HepG2 (cell line): ENCODE results near the gene APLP1. TPM values are rescaled to one million over a fixed set of nuclear protein-coding genes. Genes with fewer than 3 reads are reported as not detected.
A peak's percentile ranks its signal among the peaks of the same experiment; 100 is the strongest.

Source experiments
- ATAC-seq: fragments of 200-7000 bp; cut with Tn5 transposase; 3 replicates; pipeline ENCODE4 v1.9.1; 2020; ENCODE audit warnings: mild to moderate bottlenecking, moderate library complexity
- BruUV-seq: library from RNA; stranded (reverse); fragments of 400-500 nt; replicated peaks from 2 replicates; lab custom pipeline; 2021; lab: Mats Ljungman, UMichigan
- CTCF ChIA-PET: fragments of 300-600 bp; formaldehyde crosslinking; extraction: SDS; loops from one replicate; lab custom pipeline; 2021; ENCODE audit warnings: low total read pairs, inconsistent platforms, low intra/inter-chr PET ratio; lab: Yijun Ruan, JAX
- POLR2A ChIA-PET: fragments of 350-600 bp; sonication (Branson Sonifier 250); formaldehyde crosslinking; loops from one replicate; lab custom pipeline; 2020; ENCODE audit warnings: antibody characterized with exemption, inconsistent platforms; lab: Yijun Ruan, JAX
- DNase-seq: peaks from one replicate; pipeline ENCODE4 v3.0.0-alpha.2; 2015; ENCODE audit warnings: low spot score
- FAIRE-seq: peaks from 3 replicates; lab custom pipeline; 2011; peaks lifted over from hg19 to GRCh38; lab: Jason Lieb, UNC
- H2AFZ ChIP-seq: one replicate; pipeline ENCODE4 v1.6.1; 2011; ENCODE audit warnings: low read length, inconsistent platforms
- H3K27ac ChIP-seq: fragments of 300-600 bp; 3 replicates; pipeline ENCODE4 v1.8.0; 2011; ENCODE audit warnings: mixed run types, mild to moderate bottlenecking, mixed read lengths, low read length, inconsistent platforms; ENCODE audit not compliant: insufficient read depth; ENCODE audit errors: extremely low read length
- H3K27me3 ChIP-seq, 2 experiments: fragments of 200-600 bp in 1 of 2; 2 replicates in 1 of 2; 3 replicates in 1 of 2; pipeline versions ENCODE4 v1.6.0 to v1.8.0; 2011; ENCODE audit warnings: low read length in 2 of 2, mild to moderate bottlenecking in 2 of 2, moderate library complexity in 2 of 2, inconsistent platforms in 1 of 2; ENCODE audit not compliant: insufficient read depth in 2 of 2, control insufficient read depth in 1 of 2
- H3K36me3 ChIP-seq, 2 experiments: fragments of 200-600 bp in 1 of 2; replicated peaks in 1 of 2; 2 replicates in 1 of 2; 3 replicates in 1 of 2; pipeline versions ENCODE4 v1.5.1 to v1.8.0; 2011; ENCODE audit warnings: low read length in 2 of 2, inconsistent platforms in 1 of 2; ENCODE audit not compliant: insufficient read depth in 2 of 2, control insufficient read depth in 1 of 2
- H3K4me1 ChIP-seq: 2 replicates; pipeline ENCODE4 v1.5.1; 2012; ENCODE audit warnings: low read length, inconsistent platforms; ENCODE audit not compliant: insufficient read depth
- H3K4me2 ChIP-seq: 2 replicates; pipeline ENCODE4 v1.6.0; 2011; ENCODE audit warnings: low read depth, low read length, inconsistent platforms
- H3K4me3 ChIP-seq, 3 experiments: fragments of 200-600 bp in 1 of 3; sonication (generic), shearing (Covaris generic) in 1 of 3; replicated peaks in 1 of 3; 2 replicates each; pipeline ENCODE4 v1.5.1; 2011 to 2016; ENCODE audit warnings: low read length in 3 of 3, inconsistent platforms in 2 of 3, low read depth in 2 of 3, mild to moderate bottlenecking in 2 of 3, control low read depth in 1 of 3, mixed read lengths in 1 of 3; ENCODE audit not compliant: insufficient read depth in 1 of 3
- H3K79me2 ChIP-seq: one replicate; pipeline ENCODE4 v1.6.1; 2011; ENCODE audit warnings: low read length, inconsistent platforms; ENCODE audit not compliant: insufficient read depth
- H3K9ac ChIP-seq: 2 replicates; pipeline ENCODE4 v1.6.0; 2011; ENCODE audit warnings: mild to moderate bottlenecking, low read depth, low read length, inconsistent platforms; ENCODE audit not compliant: insufficient read depth
- H3K9me3 ChIP-seq: 2 replicates; pipeline ENCODE4 v1.5.1; 2012; ENCODE audit warnings: mild to moderate bottlenecking, low read length
- H4K20me1 ChIP-seq: 2 replicates; pipeline ENCODE4 v1.6.0; 2011; ENCODE audit warnings: inconsistent platforms, mild to moderate bottlenecking, low read length, moderate library complexity; ENCODE audit not compliant: insufficient read depth
- BORCS8-MEF2B ChIP-seq: sonication (generic); formaldehyde crosslinking; IDR thresholded peaks from 2 replicates; pipeline ENCODE4 v1.8.0; 2022; ENCODE audit warnings: mild to moderate bottlenecking, missing genetic modification reagents
- FOXP4 ChIP-seq: sonication (generic); formaldehyde crosslinking; IDR thresholded peaks from 2 replicates; pipeline ENCODE4 v1.4.0; 2020; ENCODE audit warnings: missing genetic modification reagents
- JUNB ChIP-seq: sonication (generic); formaldehyde crosslinking; IDR thresholded peaks from 2 replicates; pipeline ENCODE4 v1.8.0; 2022; ENCODE audit warnings: missing genetic modification reagents, mild to moderate bottlenecking, borderline replicate concordance
- MEIS2 ChIP-seq: sonication (generic); formaldehyde crosslinking; IDR thresholded peaks from 2 replicates; pipeline ENCODE4 v1.9.0; 2021; ENCODE audit warnings: mild to moderate bottlenecking, missing genetic modification reagents
- MIER2 ChIP-seq: IDR thresholded peaks from 2 replicates; pipeline ENCODE4 v1.6.1; 2016; ENCODE audit warnings: missing biosample characterization, missing genetic modification reagents
- NFYB ChIP-seq: sonication (generic); formaldehyde crosslinking; IDR thresholded peaks from 2 replicates; pipeline ENCODE4 v1.4.0; 2020; ENCODE audit warnings: missing genetic modification reagents
- PHF20 ChIP-seq: sonication (generic); formaldehyde crosslinking; IDR thresholded peaks from 2 replicates; pipeline ENCODE4 v1.5.0; 2020; ENCODE audit warnings: mild to moderate bottlenecking, missing genetic modification reagents
- REL ChIP-seq: sonication (generic); formaldehyde crosslinking; conservative IDR thresholded peaks from 2 replicates; pipeline ENCODE4 v1.8.0; 2022; ENCODE audit warnings: mild to moderate bottlenecking, missing genetic modification reagents, moderate library complexity
- U2AF2 ChIP-seq: fragments of 200-400 bp; formaldehyde crosslinking; IDR thresholded peaks from 2 replicates; pipeline ENCODE4 v1.6.1; 2017; ENCODE audit warnings: low read depth, mild to moderate bottlenecking, low read length
- ZBTB10 ChIP-seq: sonication (generic); formaldehyde crosslinking; IDR thresholded peaks from 2 replicates; pipeline ENCODE4 v1.4.0; 2020; ENCODE audit warnings: missing genetic modification reagents, borderline replicate concordance
- ZIK1 ChIP-seq: sonication (generic); formaldehyde crosslinking; IDR thresholded peaks from 2 replicates; pipeline ENCODE4 v1.5.0; 2020; ENCODE audit warnings: mild to moderate bottlenecking, low read depth, missing genetic modification reagents, borderline replicate concordance
- ZNF12 ChIP-seq: sonication (generic); formaldehyde crosslinking; IDR thresholded peaks from 2 replicates; pipeline ENCODE4 v1.5.0; 2020; ENCODE audit warnings: missing genetic modification reagents
- ZNF432 ChIP-seq: sonication (generic); formaldehyde crosslinking; IDR thresholded peaks from 2 replicates; pipeline ENCODE4 v1.5.0; 2020; ENCODE audit warnings: missing genetic modification reagents, mild to moderate bottlenecking, borderline replicate concordance
- ZNF549 ChIP-seq: sonication (generic); formaldehyde crosslinking; IDR thresholded peaks from 2 replicates; pipeline ENCODE4 v1.5.0; 2020; ENCODE audit warnings: missing genetic modification reagents
- ZNF660 ChIP-seq: sonication (generic); formaldehyde crosslinking; IDR thresholded peaks from 2 replicates; pipeline ENCODE4 v1.5.1; 2020; ENCODE audit warnings: mild to moderate bottlenecking, low read depth, missing genetic modification reagents, borderline replicate concordance
- WGBS: methylation state at CpG from one replicate; pipeline ENCODE4 v1.1.6; 2017; ENCODE audit warnings: low lambda C conversion rate; 5-methylcytosine and 5-hydroxymethylcytosine counted together
- in situ Hi-C: cut with HindIII; loops from 2 replicates; pipeline ENCODE4 v1.10.0; 2017; ENCODE audit warnings: low pct_unique_long_range_greater_than_20kb; ENCODE audit not compliant: extremely low pct_ligation_motif_present
- intact Hi-C: fragments of 100-400 bp; cut with micrococcal nuclease; formaldehyde crosslinking; loops from one replicate; pipeline ENCODE4 v1.10.0; 2022; ENCODE audit not compliant: unreplicated experiment
- polyA plus RNA-seq, 8 experiments: library from polyadenylated mRNA; depleted of rRNA in 3 of 8; stranded (reverse) in 7 of 8; unstranded in 1 of 8; fragments of >200 nt; fragmentation: Illumina TruSeq in 4 of 8; extraction: Trizol in 4 of 8; gene quantifications; 2 replicates each; pipeline versions ENCODE4 v1.2.1 to v1.2.3, GENCODE V29; 2011 to 2016; ENCODE audit warnings: low read depth in 4 of 8, missing spikeins in 1 of 8, mixed read lengths in 1 of 8; ENCODE audit not compliant: insufficient read depth in 1 of 8
- total RNA-seq, 5 experiments: library from RNA; depleted of rRNA; stranded (reverse); fragments of >200 nt; fragmentation: Illumina TruSeq; extraction: Trizol; gene quantifications; 2 replicates each; pipeline ENCODE4 v1.2.3, GENCODE V29; 2016; ENCODE audit warnings: low read depth in 1 of 5

APLP1 gene
- total and polyA plus RNA-seq, 2 of the 13 experiments (the other 11 are each of a cell fraction or from before 2014, with no cell fraction given), result 2.0 to 2.9 TPM

GRCh38 chr19:35830986-35831385 lies 37.4 kb upstream of the APLP1 start:
- ChIA-PET CTCF (no interaction called here), POLR2A (no interaction called here)
- Histone ChIP-seq H3K27me3 (peaks cover 0 to 29% of the 10 kb centered on the region in 2 experiments; a peak in 3 of 5 replicates), H3K79me2 (no peaks in the 10 kb centered on the region), H3K27ac (no peak overlapping the region), H3K4me3 (no peak overlapping the region), H4K20me1 (0 out of 2 replicates have a peak, but pooled peaks cover 2% of the 10 kb centered on the region), H3K36me3 (no peaks in the 10 kb centered on the region), H2AFZ (no peak overlapping the region), H3K4me2 (no peak overlapping the region), H3K9me3 (no peaks in the 10 kb centered on the region), H3K4me1 (peaks cover 6% of the 10 kb centered on the region; the same call in 1 of the 2 replicates), H3K9ac (no peak overlapping the region)
- intact Hi-C loops (no loop called here), in situ Hi-C loops (no loop called here)
- TF ChIP-seq FOXP4 (CRISPR knock-in tag) (no peak), ZNF12 (CRISPR knock-in tag) (no peak), ZNF549 (CRISPR knock-in tag) (no peak), MIER2 (CRISPR knock-in tag) (peak; percentile 14; the same call in 1 of the 2 replicates)
- 7% methylated on average over 5 of the region's 18 CpGs for WGBS
- no peak for ATAC-seq
- no peak for FAIRE-seq
- DNase-seq, result no peak
- BruUV-seq, result no TSS peak

GRCh38 chr19:35832054-35832453 lies 36.3 kb upstream of the APLP1 start:
- POLR2A ChIA-PET, result no interaction called here
- DNase-seq (no peak), FAIRE-seq (no peak), ATAC-seq (no peak)
- H3K4me2 ChIP-seq, result no peak overlapping the region
- no peaks in the 10 kb centered on the region for H3K9me3 ChIP-seq
- intact Hi-C loops, result no loop called here
- no peaks in the 10 kb centered on the region for H3K79me2 ChIP-seq
- CTCF ChIA-PET, result no interaction called here
- peaks cover 6% of the 10 kb centered on the region; the same call in 1 of the 2 replicates for H3K4me1 ChIP-seq
- no peak overlapping the region for H2AFZ ChIP-seq
- no peak overlapping the region for H3K9ac ChIP-seq
- no peak overlapping the region for H3K4me3 ChIP-seq
- 0 out of 2 replicates have a peak, but pooled peaks cover 2% of the 10 kb centered on the region for H4K20me1 ChIP-seq
- no TSS peak for BruUV-seq
- H3K36me3 ChIP-seq, result no peaks in the 10 kb centered on the region
- peaks cover 0 to 33% of the 10 kb centered on the region in 2 experiments; a peak in 3 of 5 replicates for H3K27me3 ChIP-seq
- H3K27ac ChIP-seq, result no peak overlapping the region
- in situ Hi-C loops, result no loop called here
- WGBS, result 4% methylated on average over 4 of the region's 4 CpGs
- TF ChIP-seq MEIS2 (no peak), JUNB (CRISPR knock-in tag) (no peak), BORCS8-MEF2B (CRISPR knock-in tag) (no peak), NFYB (CRISPR knock-in tag) (no peak), REL (no peak), ZIK1 (no peak), ZBTB10 (CRISPR knock-in tag) (no peak), PHF20 (CRISPR knock-in tag) (no peak), ZNF660 (CRISPR knock-in tag) (no peak), ZNF432 (CRISPR knock-in tag) (no peak), U2AF2 (no peak)
